GM19468 (cell line): ENCODE measurements around the gene POU2AF1.
A peak's percentile ranks its signal among the peaks of the same experiment; 100 is the strongest.

ENCODE experiments used
- ATAC-seq: cut with Tn5 transposase; IDR thresholded peaks from one replicate; pipeline ENCODE4 v1.9.1; 2021; ENCODE audit warnings: mild to moderate bottlenecking, moderate library complexity, moderate number of reproducible peaks; ENCODE audit not compliant: unreplicated experiment; ENCODE audit errors: extremely low read depth

Gene POU2AF1, protein sequence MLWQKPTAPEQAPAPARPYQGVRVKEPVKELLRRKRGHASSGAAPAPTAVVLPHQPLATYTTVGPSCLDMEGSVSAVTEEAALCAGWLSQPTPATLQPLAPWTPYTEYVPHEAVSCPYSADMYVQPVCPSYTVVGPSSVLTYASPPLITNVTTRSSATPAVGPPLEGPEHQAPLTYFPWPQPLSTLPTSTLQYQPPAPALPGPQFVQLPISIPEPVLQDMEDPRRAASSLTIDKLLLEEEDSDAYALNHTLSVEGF

DNA sequence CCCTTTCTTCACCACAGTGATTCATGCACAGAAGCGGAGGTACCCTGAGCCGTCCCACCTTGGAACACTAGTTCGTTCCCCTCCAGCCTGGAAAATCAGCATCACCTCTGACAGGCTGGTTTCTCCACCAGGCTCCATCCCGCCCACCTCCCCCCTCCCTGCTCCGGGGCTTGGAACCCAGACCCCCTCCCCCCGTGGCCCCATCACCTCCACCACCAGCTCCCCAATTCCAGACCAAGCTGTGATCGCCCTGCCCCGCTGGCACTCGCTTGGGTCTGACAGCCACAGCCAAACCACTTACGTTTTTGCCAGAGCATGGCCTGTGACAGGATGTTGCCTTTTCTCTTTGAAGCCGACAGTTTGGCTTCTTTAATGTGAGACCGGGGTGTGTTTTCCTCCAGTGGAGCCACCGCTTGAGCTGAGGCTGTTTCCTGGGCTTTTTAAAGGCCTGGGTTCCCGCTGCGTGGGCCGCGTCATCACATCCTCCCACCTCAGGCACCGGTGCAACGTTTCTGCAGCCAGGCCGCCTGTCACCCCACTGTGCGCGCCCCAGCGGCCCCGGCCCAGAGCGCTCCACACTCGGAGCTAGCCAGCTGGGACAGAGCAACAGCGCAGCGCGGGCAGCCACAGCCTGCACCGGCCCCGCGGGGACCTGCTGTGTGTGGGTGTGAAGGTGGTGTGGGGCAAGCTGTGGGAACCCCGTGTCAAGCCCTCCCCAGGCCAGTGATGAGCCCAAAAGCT lies at the start of gene POU2AF1:
TSS of gene POU2AF1 (minus strand) at position 415 of the 741 bp plus-strand sequence. CDS start at position 317, 98 bp downstream.
- ATAC-seq: peak; percentile 40

DNA sequence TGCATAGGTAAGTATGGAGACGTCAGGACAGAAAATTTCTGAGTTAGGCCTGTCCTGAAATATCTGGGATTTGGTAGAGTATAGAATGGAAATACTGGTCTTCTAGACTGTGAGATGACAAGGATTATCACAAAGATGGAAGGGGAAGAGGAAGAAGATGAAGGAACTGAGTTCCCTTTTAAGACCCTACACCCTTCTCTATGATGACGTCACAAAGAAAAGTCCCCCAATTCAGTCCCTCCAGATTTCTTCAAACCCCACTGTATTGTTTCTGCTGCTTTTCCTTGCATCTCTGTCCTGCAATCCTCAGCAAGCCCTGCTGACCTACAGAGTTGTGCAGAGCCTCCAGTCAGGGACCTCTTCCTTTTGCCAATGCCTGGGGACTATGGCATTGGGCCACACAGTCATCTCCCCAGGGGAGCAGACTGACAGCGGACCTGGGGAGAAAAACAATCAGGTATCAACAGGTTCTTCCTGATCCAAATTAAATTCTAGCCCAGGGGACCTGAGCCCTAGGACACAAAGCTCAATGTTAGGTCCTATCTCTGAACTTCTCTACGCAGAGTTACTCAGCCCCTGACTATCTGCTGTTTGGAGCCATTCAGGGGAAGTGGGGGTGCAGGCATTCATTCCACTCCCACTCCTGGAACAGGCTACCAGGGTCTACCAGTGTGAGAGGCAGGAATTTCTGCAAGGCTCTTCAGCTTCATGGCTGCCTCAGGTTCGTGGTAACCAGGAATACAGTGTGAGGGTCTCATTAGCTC lies 49.2 kb upstream of the POU2AF1 start:
- no peak for ATAC-seq

DNA sequence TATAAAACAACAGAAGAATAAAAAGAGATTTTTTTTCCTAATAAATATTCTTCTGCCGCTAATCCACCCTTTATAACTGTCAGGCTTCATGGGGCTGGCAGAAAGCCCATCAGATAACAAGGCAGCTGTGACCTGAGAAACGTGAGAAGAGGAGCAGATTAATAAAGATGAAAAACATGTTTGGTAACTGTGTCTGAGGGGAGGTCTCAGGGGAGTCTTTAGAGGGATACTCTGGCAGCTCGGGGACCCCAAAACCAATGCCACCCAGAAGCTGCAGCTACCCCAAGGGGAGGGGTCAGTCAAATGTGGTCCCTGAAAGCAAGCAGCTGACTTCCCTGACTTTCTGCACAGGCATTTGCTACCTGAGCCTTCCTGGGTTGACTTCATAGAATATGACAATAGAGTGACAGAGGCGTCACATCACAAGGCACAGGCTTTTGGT lies 48.4 kb upstream of the POU2AF1 start:
- no peak for ATAC-seq

DNA sequence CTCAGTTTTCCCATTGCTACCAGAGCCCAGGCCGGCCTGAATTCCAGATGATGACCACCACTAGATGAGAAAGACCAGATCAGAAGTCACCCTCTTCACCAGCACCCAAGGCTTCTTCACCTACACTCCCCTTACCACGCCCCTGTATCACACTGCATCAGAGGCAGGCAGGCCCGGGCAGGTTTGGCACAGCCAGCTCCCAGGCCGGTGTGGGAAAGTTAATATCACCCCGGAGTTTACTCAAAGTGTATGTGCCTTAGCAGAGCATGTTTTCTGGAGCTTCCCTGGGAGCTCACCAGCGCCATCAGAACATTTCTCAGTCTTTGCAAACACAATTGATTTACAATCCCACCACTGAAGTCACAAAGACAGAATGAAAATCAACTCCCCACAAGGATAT lies 47.5 kb upstream of the POU2AF1 start:
- no peak for ATAC-seq

DNA sequence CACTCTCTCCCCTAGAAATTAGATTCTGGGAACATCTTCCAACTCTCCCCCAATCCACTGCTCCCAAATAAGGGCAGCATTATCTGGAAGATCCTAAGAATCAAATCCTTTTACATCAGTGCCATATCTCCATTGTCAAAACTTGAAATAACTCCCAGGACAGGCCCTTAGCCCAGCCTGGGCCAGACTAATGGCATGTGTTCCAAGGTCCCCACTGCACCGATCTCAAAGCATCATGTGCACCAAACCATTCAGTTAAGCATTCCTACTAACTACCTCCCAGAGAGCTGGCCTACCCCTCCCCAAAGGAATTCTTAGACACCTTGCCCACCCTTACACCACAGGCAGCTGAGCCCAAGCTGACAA lies 44.2 kb upstream of the POU2AF1 start:
- ATAC-seq: no peak

DNA sequence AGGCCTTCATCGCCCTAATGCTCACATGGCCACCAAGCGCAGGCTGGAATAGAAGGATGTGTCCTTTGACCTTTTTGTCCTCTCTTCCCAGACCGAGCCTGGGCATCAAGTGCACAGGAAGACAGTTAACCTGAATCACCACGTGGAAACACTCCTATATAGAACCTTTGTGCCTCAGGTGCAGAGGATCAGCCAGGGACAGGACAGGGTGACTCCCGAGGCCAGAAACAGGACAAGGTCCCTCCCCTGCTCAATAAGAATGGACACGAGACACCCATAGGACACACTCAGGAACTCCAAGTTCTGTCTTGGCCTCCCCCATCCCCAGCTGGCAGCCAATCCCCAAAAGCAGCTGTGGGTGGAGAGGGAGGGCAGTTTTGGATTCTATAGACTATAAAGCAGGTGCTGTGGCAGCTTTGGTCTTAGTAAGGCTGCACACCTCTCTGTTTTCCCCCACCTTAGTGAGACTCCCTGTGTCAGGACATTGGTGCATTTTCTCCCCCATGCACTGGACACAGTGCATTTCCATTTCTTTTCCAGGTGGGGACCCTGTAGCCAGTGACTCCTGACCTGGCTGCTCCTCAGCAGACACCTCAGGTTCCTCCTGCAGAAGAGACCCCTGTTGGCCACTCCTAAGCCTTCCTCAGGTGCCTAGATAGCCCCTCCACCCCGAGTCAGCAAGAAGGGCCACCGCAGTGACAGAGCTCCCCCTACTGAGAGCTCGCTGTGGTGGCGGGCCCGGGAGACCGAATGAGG lies 43.6 kb upstream of the POU2AF1 start:
- no peak for ATAC-seq

DNA sequence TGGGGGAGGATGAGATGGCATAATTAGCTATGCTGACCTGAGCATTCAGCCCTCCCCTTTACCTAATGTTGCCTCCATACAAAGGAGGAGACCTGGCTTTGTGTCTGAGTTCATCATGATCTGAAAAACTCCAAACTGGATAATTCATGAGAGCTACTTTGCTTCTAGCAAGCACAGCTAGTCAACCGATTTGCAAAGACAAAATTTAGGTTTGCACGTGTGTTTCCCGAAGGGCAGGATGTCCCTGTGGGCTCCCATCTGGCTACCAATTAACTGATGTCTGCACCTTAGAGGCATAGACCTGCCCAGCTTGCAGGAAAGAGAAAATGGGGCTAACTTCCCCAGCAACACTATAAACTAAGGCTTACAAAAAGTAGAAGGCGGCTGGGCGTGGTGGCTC lies 42.2 kb upstream of the POU2AF1 start:
- ATAC-seq: no peak

DNA sequence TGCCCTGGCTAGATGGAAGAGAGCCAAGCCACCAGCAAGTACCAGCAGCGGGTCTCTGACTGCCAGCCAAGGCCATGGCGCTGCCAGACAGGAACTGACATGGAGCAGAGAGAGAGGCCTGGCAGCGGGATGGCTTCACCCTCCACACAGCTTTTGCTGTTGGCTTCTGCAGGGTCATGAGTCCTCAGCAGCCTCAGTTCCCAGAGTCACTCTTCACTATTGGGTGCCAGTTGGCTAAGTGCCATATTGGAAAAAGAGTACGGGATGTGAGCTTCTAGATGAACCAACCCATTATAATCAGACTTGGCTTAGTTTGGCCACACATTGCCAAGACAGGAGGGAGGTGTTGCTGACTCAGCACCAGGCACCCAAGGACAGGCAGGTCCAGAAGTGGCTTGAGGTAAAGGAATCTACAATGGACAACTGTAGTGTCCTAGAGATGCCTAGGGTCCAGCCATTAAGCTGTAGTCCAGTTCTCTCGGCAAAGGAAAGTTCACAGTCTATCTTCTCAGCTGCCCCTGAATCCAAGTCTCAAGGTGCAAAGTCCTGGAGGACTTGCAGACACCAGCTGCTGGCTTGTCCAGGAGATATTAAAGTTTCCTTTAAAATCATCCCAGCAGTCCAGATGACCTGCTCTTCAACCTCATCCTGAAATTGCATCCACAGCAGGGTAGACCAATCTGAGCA lies 40.7 kb upstream of the POU2AF1 start:
- no peak for ATAC-seq

DNA sequence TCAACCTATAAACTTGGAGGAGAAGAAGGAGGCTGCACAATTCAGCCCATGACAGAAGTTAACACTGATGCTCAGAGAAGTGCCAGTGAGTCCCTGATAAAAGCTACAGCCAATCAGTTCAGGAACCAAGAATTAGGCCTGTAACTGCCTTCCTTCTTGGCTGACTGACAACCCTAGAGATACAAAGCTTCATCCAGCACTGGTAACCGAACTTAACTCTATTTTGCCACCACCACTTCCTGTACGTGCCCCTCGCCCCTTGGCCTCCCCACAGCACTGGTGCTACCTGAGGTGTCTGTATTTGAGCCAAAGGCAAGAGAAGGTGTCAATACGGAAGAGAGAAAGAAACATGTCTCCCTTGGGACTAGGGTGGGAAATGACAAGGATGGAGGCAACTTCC lies 40.1 kb upstream of the POU2AF1 start:
- no peak for ATAC-seq

DNA sequence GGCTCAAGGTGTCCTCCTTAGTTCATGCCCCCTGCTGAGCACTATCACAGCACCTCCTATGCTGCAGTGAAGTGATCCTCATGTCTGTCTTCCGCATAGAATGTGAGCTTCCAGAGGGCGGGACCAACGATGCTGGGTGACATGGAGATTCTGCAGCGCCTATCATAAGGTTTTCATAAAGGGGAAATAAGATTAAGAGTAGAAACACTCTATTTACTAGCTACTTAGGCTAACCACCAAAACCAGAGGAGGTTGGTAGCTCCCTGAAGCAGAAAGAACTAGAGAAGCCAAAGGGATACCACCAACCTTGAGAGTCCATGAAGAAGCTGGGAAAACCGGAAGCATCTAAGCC lies 39.3 kb upstream of the POU2AF1 start:
- ATAC-seq: no peak

DNA sequence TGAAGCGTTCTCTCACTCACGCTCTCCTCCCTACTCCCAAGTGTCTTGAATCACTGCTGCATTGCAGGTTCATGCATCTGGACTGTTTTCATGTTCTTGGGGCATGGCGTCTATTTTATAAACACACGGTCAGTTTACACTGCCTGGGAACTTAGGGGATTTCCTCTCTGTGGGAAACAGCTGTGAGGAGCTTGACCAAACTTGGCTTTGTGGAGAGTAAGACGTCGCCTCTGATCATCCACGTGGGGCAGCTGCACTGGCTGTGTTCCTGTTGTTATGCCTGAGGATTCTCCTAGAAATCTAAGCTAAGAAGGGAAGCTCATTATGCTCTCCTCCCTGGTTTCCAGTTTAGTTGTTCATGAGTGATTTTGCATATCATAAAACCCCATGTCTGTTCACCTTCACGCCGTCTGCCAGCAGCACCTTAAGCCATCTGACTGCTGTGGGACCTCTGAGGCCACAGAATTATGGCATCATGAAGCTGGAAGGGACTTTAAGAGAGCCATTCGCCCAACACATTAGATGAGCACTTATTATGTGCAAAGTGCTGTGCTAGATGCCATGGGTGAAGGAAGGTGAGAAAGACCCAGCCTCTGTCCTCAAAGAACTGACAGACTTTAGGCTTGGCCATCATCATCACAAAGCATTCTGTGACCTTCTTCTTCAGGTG lies 38.8 kb upstream of the POU2AF1 start:
- ATAC-seq: peak; percentile 19

DNA sequence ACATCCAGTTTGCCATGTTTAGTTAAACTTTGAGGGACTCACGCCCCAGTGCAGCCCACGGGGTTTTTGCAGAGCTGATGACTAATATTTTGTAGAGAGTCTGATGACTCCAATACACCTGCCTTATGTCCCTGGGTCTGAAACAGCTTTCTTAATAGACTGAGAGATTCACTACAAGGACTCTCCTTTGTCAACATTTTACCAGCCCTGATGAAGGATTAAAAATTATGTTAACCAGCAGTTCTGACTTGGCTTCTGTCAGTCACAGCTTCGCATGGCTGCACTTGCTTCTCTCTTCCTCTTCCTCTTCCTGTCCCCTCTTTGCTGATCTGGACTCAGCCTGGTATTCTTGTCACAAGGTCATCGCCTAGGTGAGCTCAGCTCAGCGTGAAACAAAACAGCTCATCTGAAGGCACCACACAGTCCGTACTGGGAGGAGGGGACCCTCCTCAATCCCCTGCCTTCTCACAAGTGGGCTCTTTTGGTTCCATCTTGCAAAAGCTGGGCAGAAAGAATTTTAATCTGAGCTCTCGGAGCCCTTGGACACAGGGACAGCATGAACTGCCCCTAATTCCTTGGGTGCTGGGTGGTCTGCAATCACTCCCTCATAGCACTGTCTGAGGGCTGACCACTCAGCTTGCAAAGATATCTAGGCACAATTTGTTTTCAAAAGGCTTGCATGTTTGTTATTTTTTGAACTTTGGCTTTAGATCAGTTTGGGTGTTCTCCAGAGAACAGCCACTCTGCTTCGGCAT lies 38.1 kb upstream of the POU2AF1 start:
- peak; percentile 45 for ATAC-seq

DNA sequence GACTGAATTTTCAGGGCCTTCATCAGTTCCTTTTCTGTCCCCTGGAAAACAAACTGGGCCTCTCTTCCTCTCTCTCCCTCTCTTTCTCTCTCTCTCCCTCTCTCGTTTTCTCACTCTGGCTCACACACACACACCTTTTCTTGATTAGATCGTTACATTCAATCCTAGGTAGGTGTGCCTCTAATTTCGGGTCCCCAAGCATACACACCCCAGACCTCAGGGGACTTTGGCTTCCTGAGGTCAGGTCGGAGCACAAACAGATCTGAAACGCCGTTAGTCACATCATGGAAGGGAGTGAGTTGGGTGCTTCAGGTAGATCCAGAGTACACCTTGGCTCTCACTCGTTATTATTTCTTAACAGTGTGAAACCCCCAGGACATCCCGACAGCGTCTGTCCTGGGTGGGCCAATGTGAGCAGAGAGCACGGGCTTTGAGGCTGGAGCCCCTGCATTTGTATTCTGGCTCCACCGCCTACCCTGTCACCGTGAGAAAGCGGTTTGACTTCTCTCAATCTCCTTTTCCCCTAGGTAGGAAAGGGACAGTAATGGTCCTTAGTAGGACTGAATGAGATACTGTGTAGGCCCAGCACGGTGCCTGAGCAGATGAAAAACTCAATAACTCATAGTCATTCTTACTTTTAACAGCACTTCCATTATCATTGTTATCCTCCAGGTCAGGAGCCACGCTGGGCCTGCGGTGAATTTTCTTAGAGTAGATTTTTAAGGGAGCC lies 37.3 kb upstream of the POU2AF1 start:
- no peak for ATAC-seq

DNA sequence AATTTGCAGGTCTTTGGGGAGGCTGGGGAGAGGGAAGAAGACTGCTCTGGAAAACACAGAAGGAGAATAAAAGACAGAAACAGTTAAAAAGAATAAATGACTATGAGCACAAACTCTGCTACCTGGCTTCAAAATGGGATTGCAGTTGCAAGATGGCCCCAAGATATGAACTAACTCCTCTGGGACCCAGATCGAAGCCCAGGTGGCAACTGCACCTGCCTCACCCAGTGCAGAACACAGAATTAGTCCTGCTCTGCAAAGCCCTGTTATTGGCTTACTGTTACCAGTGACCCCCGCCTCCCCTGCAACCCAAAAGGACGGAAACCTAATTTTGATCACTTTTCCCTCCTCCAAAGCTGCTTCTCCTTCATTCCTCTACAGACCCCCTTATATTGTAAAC lies 35.9 kb upstream of the POU2AF1 start:
- ATAC-seq: no peak

DNA sequence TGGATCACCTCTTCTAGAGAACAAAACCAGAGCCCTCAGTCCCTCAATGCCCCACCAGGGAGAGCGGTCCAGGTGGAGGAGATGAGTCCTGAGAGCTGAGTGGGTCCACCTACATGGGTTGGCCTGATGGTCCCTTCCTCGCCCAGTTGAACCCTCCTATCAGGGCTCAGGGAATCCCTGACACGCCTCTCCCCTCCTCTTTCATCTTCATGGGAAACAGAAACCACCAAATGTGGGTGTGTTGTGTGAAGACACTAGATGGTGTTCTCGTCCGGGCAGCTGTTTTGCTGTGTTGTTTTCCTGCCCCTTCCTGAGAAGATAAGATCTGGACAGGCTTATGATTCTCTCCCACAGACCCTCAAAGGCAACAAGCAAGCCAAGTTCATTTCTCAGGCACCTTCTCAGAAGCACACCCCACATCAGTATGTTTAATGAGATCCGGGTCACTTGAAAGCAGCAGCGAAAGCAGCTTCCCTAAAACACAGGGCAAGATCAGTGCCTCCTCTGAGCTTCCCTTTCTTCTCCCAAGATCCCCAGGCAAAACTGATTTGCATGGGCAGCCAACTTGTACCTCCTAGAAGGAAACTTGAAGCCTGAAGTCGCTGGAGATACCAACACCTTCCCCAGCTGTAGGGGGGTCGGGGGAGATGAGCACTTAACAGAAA lies 35.3 kb upstream of the POU2AF1 start:
- peak; percentile 6 for ATAC-seq

DNA sequence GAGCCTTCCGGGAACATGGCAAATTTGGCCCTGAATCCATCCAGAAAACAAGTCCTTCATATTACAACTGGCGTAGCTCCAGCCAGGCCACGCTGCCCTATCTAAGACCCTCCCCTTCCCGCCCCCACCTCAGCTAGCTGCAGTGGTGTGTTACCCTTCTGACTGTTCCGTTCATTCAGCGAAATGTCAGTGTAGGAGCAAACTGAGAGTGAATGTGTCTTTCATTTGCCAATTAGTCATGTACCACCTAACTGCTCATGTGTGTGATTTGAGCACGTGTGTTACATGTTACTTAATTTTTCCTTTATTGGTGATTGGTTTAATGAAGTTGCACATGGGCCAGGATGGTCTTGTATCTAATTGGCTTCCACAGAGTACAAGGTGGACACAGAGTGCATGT lies 34.8 kb upstream of the POU2AF1 start:
- no peak for ATAC-seq

DNA sequence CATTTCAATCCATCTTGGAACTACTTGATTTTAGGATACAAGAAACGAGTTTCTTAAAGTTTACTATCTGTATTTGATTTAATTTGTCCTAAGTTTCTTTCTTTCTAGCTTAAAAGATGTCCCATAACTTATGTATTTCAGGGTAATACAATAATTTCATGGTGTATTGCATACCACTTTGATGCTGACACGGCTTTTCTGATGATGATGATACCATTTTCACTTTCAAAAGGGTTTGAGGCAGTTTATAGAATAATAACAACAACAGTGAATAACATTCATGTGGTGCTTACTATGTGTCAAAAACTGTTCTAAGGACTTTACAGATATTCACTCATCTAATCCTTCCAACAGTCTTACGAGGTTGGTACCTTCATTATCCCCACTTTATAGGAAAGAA lies 33.2 kb upstream of the POU2AF1 start:
- no peak for ATAC-seq

DNA sequence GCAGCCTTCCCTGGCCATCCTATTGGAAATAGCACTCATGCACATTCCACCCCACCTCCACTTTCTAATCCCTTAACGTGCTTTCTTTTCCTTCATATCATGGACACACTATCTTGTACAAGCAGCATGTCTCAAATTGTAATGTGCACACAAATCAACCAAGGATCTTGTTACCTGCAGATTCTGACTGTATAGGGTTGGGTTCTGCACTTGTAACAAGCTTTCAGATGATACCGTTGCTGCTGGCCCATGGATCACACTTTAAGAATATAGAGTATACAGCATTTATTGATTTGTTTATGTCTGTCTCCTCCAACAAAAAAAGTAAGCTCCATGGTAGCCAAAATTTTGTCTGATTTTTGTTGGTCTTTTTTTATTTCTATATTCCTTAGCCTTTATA lies 32.4 kb upstream of the POU2AF1 start:
- ATAC-seq: no peak
